NT2/D1 (cell line): ENCODE data around the gene TOMM7.

ENCODE experiments used
- SUZ12 ChIP-seq: IDR thresholded peaks from 2 replicates; pipeline ENCODE4 v1.6.1; 2011; ENCODE audit not compliant: insufficient read length, insufficient read depth; ENCODE audit errors: extremely low read depth
- YY1 ChIP-seq: IDR thresholded peaks from 2 replicates; pipeline ENCODE4 v1.6.1; 2011; ENCODE audit not compliant: insufficient read length, insufficient read depth

DNA sequence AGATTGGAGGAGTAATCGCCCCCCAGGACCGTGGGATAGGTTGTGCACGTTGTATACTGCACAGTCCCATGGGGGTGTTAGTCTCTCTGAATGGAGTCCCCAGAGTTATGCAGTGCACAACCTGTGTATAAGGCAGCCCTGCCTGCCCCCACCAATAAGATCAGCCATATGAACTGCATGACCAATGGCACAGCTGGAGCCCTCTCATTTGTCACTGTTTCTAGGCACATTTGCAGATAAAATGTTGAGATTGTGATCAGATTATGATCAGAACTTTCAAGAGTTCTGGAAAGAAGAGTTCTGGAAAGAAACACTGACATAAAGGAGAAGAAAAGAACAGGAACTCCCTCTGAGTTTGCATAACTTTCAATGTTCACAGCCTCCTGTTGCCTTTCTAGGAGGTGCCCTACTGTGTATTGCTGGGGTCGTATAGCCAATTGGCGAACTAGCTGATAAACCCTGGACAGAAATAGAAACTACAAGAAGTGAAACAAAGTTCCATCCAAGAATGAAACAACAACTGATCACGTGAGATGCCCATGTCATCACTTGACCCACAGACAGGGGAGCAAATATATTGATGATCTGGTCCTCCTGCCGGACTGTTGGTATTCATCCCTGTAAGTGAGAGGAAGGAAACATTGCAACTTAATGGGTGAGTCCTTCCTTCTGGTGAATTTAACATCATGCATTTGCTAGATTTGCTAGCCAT, 49.6 kb upstream of the TOMM7 start:
- TF ChIP-seq SUZ12: no peak
- TF ChIP-seq YY1: no peak
